K562 (cell line): ENCODE measurements around the gene TXLNG. TPM values are rescaled to one million over a fixed set of nuclear protein-coding genes. Genes with fewer than 3 reads are reported as not detected.

Experiments used
- ATAC-seq: fragments of 200-7000 bp; cut with Tn5 transposase; 3 replicates; pipeline ENCODE4 v1.9.1; 2020; ENCODE audit warnings: moderate library complexity
- BruUV-seq: library from RNA; stranded (reverse); fragments of 400-500 nt; replicated peaks from 2 replicates; lab custom pipeline; 2021; lab: Mats Ljungman, UMichigan
- CTCF ChIA-PET: fragments of 300-600 bp; formaldehyde crosslinking; extraction: SDS; loops from one replicate; lab custom pipeline; 2021; ENCODE audit warnings: low intra/inter-chr PET ratio; lab: Yijun Ruan, JAX
- POLR2A ChIA-PET: fragments of 300-600, 350-650 bp; sonication (Branson Sonifier 250); formaldehyde crosslinking; extraction: SDS; loops from one replicate; lab custom pipeline; 2021; ENCODE audit warnings: antibody characterized with exemption, inconsistent platforms; lab: Yijun Ruan, JAX
- DNase-seq, 4 experiments: peaks; one replicate each; pipeline versions ENCODE4 v3.0.0 to v3.0.0-alpha.2; 2011 to 2018; ENCODE audit warnings: low spot score in 3 of 4, mixed read lengths in 3 of 4; ENCODE audit errors: extremely low read depth in 1 of 4
- FAIRE-seq: peaks from 2 replicates; lab custom pipeline; 2011; peaks lifted over from hg19 to GRCh38; lab: Jason Lieb, UNC
- H2AFZ ChIP-seq: 2 replicates; pipeline ENCODE4 v1.6.0; 2011; ENCODE audit warnings: low read depth, low read length, control low read depth, inconsistent platforms
- H3K27ac ChIP-seq: fragments of 200-600 bp; 3 replicates; pipeline ENCODE4 v1.8.0; 2011; ENCODE audit warnings: low read depth, mild to moderate bottlenecking, control low read depth, inconsistent platforms, low read length, moderate library complexity, mixed read lengths; ENCODE audit errors: extremely low read depth
- H3K27me3 ChIP-seq, 2 experiments: fragments of 300-600 bp in 1 of 2; 2 replicates in 1 of 2; 3 replicates in 1 of 2; pipeline versions ENCODE4 v1.6.0 to v1.8.0; 2011; ENCODE audit warnings: inconsistent platforms in 2 of 2, low read length in 2 of 2, mild to moderate bottlenecking in 1 of 2, mixed read lengths in 1 of 2, moderate library complexity in 1 of 2; ENCODE audit not compliant: control insufficient read depth in 2 of 2, insufficient read depth in 2 of 2
- H3K36me3 ChIP-seq: fragments of 300-600 bp; 3 replicates; pipeline ENCODE4 v1.8.0; 2011; ENCODE audit warnings: mild to moderate bottlenecking, low read length, inconsistent platforms; ENCODE audit not compliant: control insufficient read depth, insufficient read depth
- H3K4me1 ChIP-seq, 2 experiments: fragments of 200-600 bp in 1 of 2; replicated peaks in 1 of 2; 2 replicates in 1 of 2; 3 replicates in 1 of 2; pipeline versions ENCODE4 v1.5.1 to v1.8.0; 2011; ENCODE audit warnings: inconsistent platforms in 2 of 2, low read length in 2 of 2, mild to moderate bottlenecking in 1 of 2, mixed read lengths in 1 of 2, moderate library complexity in 1 of 2; ENCODE audit not compliant: control insufficient read depth in 2 of 2, insufficient read depth in 2 of 2
- H3K4me2 ChIP-seq: 2 replicates; pipeline ENCODE4 v1.6.1; 2011; ENCODE audit warnings: low read length, control low read depth, inconsistent platforms, mixed read lengths; ENCODE audit not compliant: insufficient read depth
- H3K4me3 ChIP-seq: fragments of 200-600 bp; sonication (generic), shearing (Covaris generic); 2 replicates; pipeline ENCODE4 v1.5.1; 2016; ENCODE audit warnings: control low read depth, inconsistent platforms
- H3K79me2 ChIP-seq: fragments of 200-600 bp; 3 replicates; pipeline ENCODE4 v1.8.0; 2011; ENCODE audit warnings: low read length, inconsistent platforms; ENCODE audit not compliant: control insufficient read depth, insufficient read depth
- H3K9ac ChIP-seq, 2 experiments: 2 replicates each; pipeline versions ENCODE4 v1.6.0 to v1.6.1; 2011; ENCODE audit warnings: low read depth in 2 of 2, low read length in 2 of 2, control low read depth in 1 of 2, inconsistent platforms in 1 of 2, mild to moderate bottlenecking in 1 of 2, mixed read lengths in 1 of 2; ENCODE audit not compliant: insufficient read depth in 1 of 2
- H3K9me1 ChIP-seq: one replicate; pipeline ENCODE4 v1.6.0; 2011; ENCODE audit warnings: inconsistent platforms, mild to moderate bottlenecking, low read length, moderate library complexity; ENCODE audit not compliant: control insufficient read depth, insufficient read depth
- H3K9me3 ChIP-seq: replicated peaks from 2 replicates; pipeline ENCODE4 v1.5.1; 2011; ENCODE audit warnings: low read depth, low read length, inconsistent platforms; ENCODE audit not compliant: control insufficient read depth, insufficient read depth
- H4K20me1 ChIP-seq: replicated peaks from 2 replicates; pipeline ENCODE4 v1.6.1; 2011; ENCODE audit warnings: low read length, inconsistent platforms, mixed read lengths; ENCODE audit not compliant: control insufficient read depth, insufficient read depth
- RFX7 ChIP-seq: fragments of 250-450 bp; sonication (Bioruptor Pico); IDR thresholded peaks from 2 replicates; pipeline ENCODE4 v1.5.1; 2021; ENCODE audit warnings: mild to moderate bottlenecking
- XRCC4 ChIP-seq: IDR thresholded peaks from one replicate; pipeline ENCODE4 v1.6.1; 2011; ENCODE audit not compliant: insufficient read depth, insufficient read length; ENCODE audit errors: extremely low read depth
- ZNF766 ChIP-seq: fragments of 200-800 bp; sonication (Bioruptor generic); conservative IDR thresholded peaks from 2 replicates; pipeline ENCODE4 v1.6.1; 2016; ENCODE audit warnings: missing genetic modification characterization, missing compliant biosample characterization
- WGBS: fragments of 100-300 bp; shearing (Covaris generic); methylation state at CpG from one replicate; pipeline ENCODE4 v1.1.6; 2016; ENCODE audit warnings: low coverage, mixed read lengths; ENCODE audit not compliant: insufficient coverage; ENCODE audit errors: missing lambda C conversion rate; 5-methylcytosine and 5-hydroxymethylcytosine counted together
- in situ Hi-C: fragments of 300-500 bp; cut with MboI; formaldehyde crosslinking; loops from 4 replicates; pipeline ENCODE4 v1.15.0; 2018; ENCODE audit warnings: inconsistent platforms, mixed read lengths
- intact Hi-C: fragments of 100-400 bp; cut with micrococcal nuclease; formaldehyde crosslinking; loops from 2 replicates; pipeline ENCODE4 v1.14.2; 2022
- polyA plus RNA-seq, 8 experiments: library from polyadenylated mRNA; depleted of rRNA in 4 of 8; stranded (reverse) in 5 of 8; unstranded in 3 of 8; fragments of >200 nt; fragmentation: Nextera tagmentation in 2 of 8; fragmentation: Illumina TruSeq in 1 of 8; extraction: Ambion mirVana in 2 of 8; extraction: Trizol in 1 of 8; gene quantifications; 2 replicates each; pipeline versions ENCODE4 v1.2.1 to v1.2.3, GENCODE V29; 2011 to 2014; ENCODE audit warnings: inconsistent platforms in 1 of 8, missing spikeins in 1 of 8
- total RNA-seq, 7 experiments: library from RNA; depleted of rRNA in 6 of 7; stranded (reverse); fragments of >200 nt in 6 of 7; fragmentation: Illumina TruSeq in 2 of 7; extraction: Trizol in 2 of 7; gene quantifications; 2 replicates each; pipeline versions ENCODE4 v1.2.1 to v1.2.3, GENCODE V29; 2011 to 2021; ENCODE audit warnings: low replicate concordance in 1 of 7

TXLNG gene
- total and polyA plus RNA-seq, 9 of the 15 experiments (the other 6 are each of a cell fraction or from before 2014, with no cell fraction given), result 13.1 to 47.0 (median 31.6) TPM

- Histone ChIP-seq H4K20me1 (no peaks in the 10 kb centered on the region; the same call in 1 of the 2 replicates), H3K4me3 (no peak overlapping the region), H3K9ac (no peak overlapping the region), H3K36me3 (peaks cover 75% of the 10 kb centered on the region), H3K27me3 (no peaks in the 10 kb centered on the region), H3K9me1 (no peaks in the 10 kb centered on the region), H3K27ac (no peak overlapping the region), H3K4me2 (no peak overlapping the region), H3K9me3 (no peaks in the 10 kb centered on the region), H3K79me2 (no peaks in the 10 kb centered on the region), H2AFZ (no peak overlapping the region), H3K4me1 (no peaks in the 10 kb centered on the region; a peak in 1 of 5 replicates)
- ChIA-PET CTCF (interaction anchor here (1.4 kb wide), 1 partner anchor 221 kb away, joined by 13 read pairs; no protein-coding TSS in a partner anchor), POLR2A (interaction anchor here (0.6 kb wide), 1 partner anchor 1040 kb away, joined by 3 read pairs; no protein-coding TSS in a partner anchor)
- FAIRE-seq, result no peak
- no peak for ATAC-seq
- no peak for TF ChIP-seq XRCC4
- no peak for TF ChIP-seq ZNF766 (CRISPR knock-in tag)
- TF ChIP-seq RFX7 (CRISPR knock-in tag), result no peak
- in situ Hi-C loops (loop anchor here (10.0 kb wide), 1 partner anchor 219 kb away; no protein-coding TSS in a partner anchor), intact Hi-C loops (loop anchor here (1.0 to 5.0 kb wide), 2 partner anchors 67 to 221 kb away; no protein-coding TSS in a partner anchor)
- WGBS, result 82% methylated on average over 8 of the region's 8 CpGs
- no peak for DNase-seq
- BruUV-seq, result no TSS peak
These were observed 39.2 kb downstream of the TXLNG start for GRCh38 chrX:16825264-16826035.
